ENCODE measurements around the gene ROBO1. TPM values are rescaled to one million over a fixed set of nuclear protein-coding genes. Genes with fewer than 3 reads are reported as not detected.
A peak's percentile ranks its signal among the peaks of the same experiment; 100 is the strongest.

Gene ROBO1
- total RNA-seq, 1 donor, result 69.8 TPM

- Histone ChIP-seq H3K4me1 (ENCODE audit: insufficient read depth, low read length) (peaks cover 13% of the 10 kb centered on the region), H3K4me2 (ENCODE audit: insufficient read depth, low read length) (no peak overlapping the region), H3K4me3 (ENCODE audit: insufficient read depth, low read length) (no peak overlapping the region), H4K20me1 (ENCODE audit: insufficient read depth, low read length) (no peaks in the 10 kb centered on the region), H2AFZ (ENCODE audit: low read length) (no peak overlapping the region), H3K79me2 (ENCODE audit: insufficient read depth, low read length) (no peaks in the 10 kb centered on the region), H3K9me3 (ENCODE audit: low read depth, low read length) (no peaks in the 10 kb centered on the region), H3K36me3 (ENCODE audit: insufficient read depth, low read length) (no peaks in the 10 kb centered on the region), H3K27me3 (ENCODE audit: insufficient read depth, low read length) (no peaks in the 10 kb centered on the region), H3K27ac (ENCODE audit: low read depth, low read length) (no peak overlapping the region)
- no peak for DNase-seq (ENCODE audit: insufficient read length, low spot score, missing footprints)
- TF ChIP-seq, protein P1, sequence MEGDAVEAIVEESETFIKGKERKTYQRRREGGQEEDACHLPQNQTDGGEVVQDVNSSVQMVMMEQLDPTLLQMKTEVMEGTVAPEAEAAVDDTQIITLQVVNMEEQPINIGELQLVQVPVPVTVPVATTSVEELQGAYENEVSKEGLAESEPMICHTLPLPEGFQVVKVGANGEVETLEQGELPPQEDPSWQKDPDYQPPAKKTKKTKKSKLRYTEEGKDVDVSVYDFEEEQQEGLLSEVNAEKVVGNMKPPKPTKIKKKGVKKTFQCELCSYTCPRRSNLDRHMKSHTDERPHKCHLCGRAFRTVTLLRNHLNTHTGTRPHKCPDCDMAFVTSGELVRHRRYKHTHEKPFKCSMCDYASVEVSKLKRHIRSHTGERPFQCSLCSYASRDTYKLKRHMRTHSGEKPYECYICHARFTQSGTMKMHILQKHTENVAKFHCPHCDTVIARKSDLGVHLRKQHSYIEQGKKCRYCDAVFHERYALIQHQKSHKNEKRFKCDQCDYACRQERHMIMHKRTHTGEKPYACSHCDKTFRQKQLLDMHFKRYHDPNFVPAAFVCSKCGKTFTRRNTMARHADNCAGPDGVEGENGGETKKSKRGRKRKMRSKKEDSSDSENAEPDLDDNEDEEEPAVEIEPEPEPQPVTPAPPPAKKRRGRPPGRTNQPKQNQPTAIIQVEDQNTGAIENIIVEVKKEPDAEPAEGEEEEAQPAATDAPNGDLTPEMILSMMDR (IDR thresholded peaks at IDR 0.05; ENCODE audit: extremely low read depth, low read depth, low read length), result no peak
Observed at GRCh38 chr3:79038636-79039035, 729.2 kb downstream of the ROBO1 start.

GRCh38 chr3:79038057-79038456 lies 729.7 kb downstream of the ROBO1 start:
- peaks cover 17% of the 10 kb centered on the region for H3K4me1 ChIP-seq (ENCODE audit: insufficient read depth, low read length)
- peak; percentile 14 for DNase-seq (ENCODE audit: insufficient read length, low spot score, missing footprints)
- H3K79me2 ChIP-seq (ENCODE audit: insufficient read depth, low read length), result no peaks in the 10 kb centered on the region
- H4K20me1 ChIP-seq (ENCODE audit: insufficient read depth, low read length), result no peaks in the 10 kb centered on the region
- H2AFZ ChIP-seq (ENCODE audit: low read length), result no peak overlapping the region
- no peak overlapping the region for H3K27ac ChIP-seq (ENCODE audit: low read depth, low read length)
- H3K4me2 ChIP-seq (ENCODE audit: insufficient read depth, low read length), result no peak overlapping the region
- H3K9me3 ChIP-seq (ENCODE audit: low read depth, low read length), result no peaks in the 10 kb centered on the region
- H3K4me3 ChIP-seq (ENCODE audit: insufficient read depth, low read length), result no peak overlapping the region
- H3K36me3 ChIP-seq (ENCODE audit: insufficient read depth, low read length), result no peaks in the 10 kb centered on the region
- H3K27me3 ChIP-seq (ENCODE audit: insufficient read depth, low read length), result no peaks in the 10 kb centered on the region
- TF ChIP-seq, protein P1 (IDR thresholded peaks at IDR 0.05; ENCODE audit: extremely low read depth, low read depth, low read length), result no peak

DNA sequence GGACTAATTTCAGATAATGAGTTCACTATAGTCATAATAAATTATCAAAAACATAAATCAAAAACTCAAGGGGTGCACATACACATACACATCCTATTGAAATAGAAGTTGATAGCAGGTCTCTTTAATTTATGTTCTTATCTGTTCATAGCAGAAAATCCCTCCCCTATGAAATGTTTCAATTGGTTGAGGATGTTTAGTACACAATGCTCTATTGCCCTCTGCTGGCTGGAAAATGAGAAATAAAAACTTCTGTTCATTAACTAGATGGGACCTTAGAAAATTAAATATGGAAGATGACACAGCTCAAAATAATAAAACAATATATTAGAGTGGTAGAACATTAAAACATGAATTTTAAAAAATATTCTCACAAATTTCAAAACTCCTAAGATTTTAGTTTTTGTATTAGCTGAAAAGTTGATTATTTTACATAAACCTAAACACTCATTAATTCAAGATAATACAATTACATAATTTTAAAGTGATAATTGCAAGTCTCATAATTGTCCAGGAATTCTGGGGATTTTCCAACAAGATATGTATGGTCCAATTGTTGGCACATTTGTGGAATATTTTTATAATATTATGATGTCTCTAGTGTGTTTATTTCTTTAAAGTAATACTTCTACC lies 735.0 kb downstream of the ROBO1 start:
- no peak overlapping the region for H2AFZ ChIP-seq (ENCODE audit: low read length)
- H3K4me2 ChIP-seq (ENCODE audit: insufficient read depth, low read length), result no peak overlapping the region
- peak; percentile 10 for DNase-seq (ENCODE audit: insufficient read length, low spot score, missing footprints)

DNA sequence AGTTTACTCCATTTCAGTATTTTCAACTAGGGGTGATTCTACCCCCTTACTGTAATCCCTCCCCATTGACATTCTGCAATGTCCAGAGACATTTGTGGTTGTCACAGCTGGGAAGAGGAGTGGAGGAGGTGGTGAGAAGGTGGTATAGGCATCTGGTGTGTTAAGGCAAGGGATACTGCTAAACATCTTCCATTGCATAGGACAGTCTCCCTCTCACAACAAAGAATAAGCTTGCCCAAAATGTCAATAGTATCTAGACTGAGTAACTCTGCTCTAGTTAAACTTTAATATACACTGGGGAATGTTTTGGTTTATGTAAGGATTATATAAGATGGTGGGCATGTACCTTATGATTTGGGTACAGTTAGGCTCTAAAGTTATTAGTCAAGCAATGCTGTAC lies 737.6 kb downstream of the ROBO1 start:
- Histone ChIP-seq H4K20me1 (ENCODE audit: insufficient read depth, low read length) (no peaks in the 10 kb centered on the region), H3K27me3 (ENCODE audit: insufficient read depth, low read length) (no peaks in the 10 kb centered on the region), H3K4me3 (ENCODE audit: insufficient read depth, low read length) (no peak overlapping the region), H3K36me3 (ENCODE audit: insufficient read depth, low read length) (no peaks in the 10 kb centered on the region), H3K4me2 (ENCODE audit: insufficient read depth, low read length) (no peak overlapping the region), H3K9me3 (ENCODE audit: low read depth, low read length) (no peaks in the 10 kb centered on the region), H2AFZ (ENCODE audit: low read length) (no peak overlapping the region), H3K27ac (ENCODE audit: low read depth, low read length) (no peak overlapping the region), H3K4me1 (ENCODE audit: insufficient read depth, low read length) (peaks cover 9% of the 10 kb centered on the region), H3K79me2 (ENCODE audit: insufficient read depth, low read length) (no peaks in the 10 kb centered on the region)
- TF ChIP-seq, protein P1 (IDR thresholded peaks at IDR 0.05; ENCODE audit: extremely low read depth, low read depth, low read length), result no peak
- DNase-seq (ENCODE audit: insufficient read length, low spot score, missing footprints), result no peak

More for the DNA sequence above, 735.0 kb downstream of the ROBO1 start:
- Histone ChIP-seq H3K9me3 (ENCODE audit: low read depth, low read length) (no peaks in the 10 kb centered on the region), H3K4me1 (ENCODE audit: insufficient read depth, low read length) (peaks cover 9% of the 10 kb centered on the region), H4K20me1 (ENCODE audit: insufficient read depth, low read length) (no peaks in the 10 kb centered on the region), H3K27me3 (ENCODE audit: insufficient read depth, low read length) (no peaks in the 10 kb centered on the region), H3K36me3 (ENCODE audit: insufficient read depth, low read length) (no peaks in the 10 kb centered on the region), H3K4me3 (ENCODE audit: insufficient read depth, low read length) (no peak overlapping the region), H3K27ac (ENCODE audit: low read depth, low read length) (no peak overlapping the region), H3K79me2 (ENCODE audit: insufficient read depth, low read length) (no peaks in the 10 kb centered on the region)
- TF ChIP-seq, protein P1 (IDR thresholded peaks at IDR 0.05; ENCODE audit: extremely low read depth, low read depth, low read length), result peak; percentile 64
